CD14-positive monocyte (primary cell): ENCODE data around the gene FMO3. TPM values are rescaled to one million over a fixed set of nuclear protein-coding genes. Genes with fewer than 3 reads are reported as not detected.

ENCODE experiments used
- DNase-seq, 3 donors: peaks; one replicate each; pipeline ENCODE4 v3.0.0-alpha.2; 2011 to 2022
- H2AFZ ChIP-seq: 2 replicates; pipeline ENCODE4 v1.6.0; 2012; ENCODE audit warnings: mild to moderate bottlenecking, low read depth, low read length, inconsistent platforms; ENCODE audit not compliant: insufficient read depth, poor library complexity, severe bottlenecking
- H3K27ac ChIP-seq, 2 donors: 1 replicate in 1 of 2; 2 replicates in 1 of 2; pipeline ENCODE4 v1.5.1; 2012 to 2013; ENCODE audit warnings: low read length in 2 of 2, control low read depth in 1 of 2, inconsistent platforms in 1 of 2, low read depth in 1 of 2, mild to moderate bottlenecking in 1 of 2
- H3K27me3 ChIP-seq, 2 donors: one replicate each; pipeline versions ENCODE4 v1.6.0 to v1.6.1; 2011 to 2013; ENCODE audit warnings: low read length in 2 of 2; ENCODE audit not compliant: control insufficient read depth in 2 of 2, insufficient read depth in 2 of 2
- H3K36me3 ChIP-seq, 2 donors: replicated peaks in 1 of 2; 1 replicate in 1 of 2; 2 replicates in 1 of 2; pipeline versions ENCODE4 v1.5.1 to v1.6.1; 2012 to 2013; ENCODE audit warnings: low read length in 2 of 2, control low read depth in 1 of 2, inconsistent platforms in 1 of 2, mild to moderate bottlenecking in 1 of 2; ENCODE audit not compliant: insufficient read depth in 2 of 2, control insufficient read depth in 1 of 2
- H3K4me1 ChIP-seq, 2 donors: 1 replicate in 1 of 2; 2 replicates in 1 of 2; pipeline versions ENCODE4 v1.5.1 to v1.6.1; 2012 to 2013; ENCODE audit warnings: low read length in 2 of 2, control low read depth in 1 of 2, inconsistent platforms in 1 of 2, mild to moderate bottlenecking in 1 of 2, moderate library complexity in 1 of 2; ENCODE audit not compliant: insufficient read depth in 2 of 2, control insufficient read depth in 1 of 2
- H3K4me2 ChIP-seq: replicated peaks from 2 replicates; pipeline ENCODE3; 2012; ENCODE audit warnings: low read length, moderate library complexity, mild to moderate bottlenecking; ENCODE audit not compliant: poor library complexity, severe bottlenecking; ENCODE audit errors: extremely low read depth
- H3K4me3 ChIP-seq, 3 experiments: fragments of 200-600 bp in 1 of 3; sonication (generic) in 1 of 3; replicated peaks in 1 of 3; 1 replicate in 2 of 3; 2 replicates in 1 of 3; pipeline ENCODE4 v1.5.1; 2011 to 2013; ENCODE audit warnings: low read length in 3 of 3, mild to moderate bottlenecking in 3 of 3, control low read depth in 2 of 3, low read depth in 2 of 3, inconsistent platforms in 1 of 3, moderate library complexity in 1 of 3
- H3K79me2 ChIP-seq: 2 replicates; pipeline ENCODE4 v1.6.0; 2012; ENCODE audit warnings: mild to moderate bottlenecking, control low read depth, inconsistent platforms, low read length, moderate library complexity; ENCODE audit not compliant: insufficient read depth
- H3K9ac ChIP-seq: 2 replicates; pipeline ENCODE4 v1.6.0; 2017; ENCODE audit warnings: low read length, mild to moderate bottlenecking; ENCODE audit not compliant: insufficient read depth, poor library complexity, severe bottlenecking
- H3K9me3 ChIP-seq, 2 donors: replicated peaks in 1 of 2; 1 replicate in 1 of 2; 2 replicates in 1 of 2; pipeline versions ENCODE4 v1.5.1 to v1.6.1; 2012 to 2013; ENCODE audit warnings: low read length in 2 of 2, control low read depth in 1 of 2; ENCODE audit not compliant: control insufficient read depth in 1 of 2, insufficient read depth in 1 of 2
- H4K20me1 ChIP-seq: 2 replicates; pipeline ENCODE4 v1.6.0; 2012; ENCODE audit warnings: mild to moderate bottlenecking, low read length, control low read depth, moderate library complexity; ENCODE audit not compliant: insufficient read depth
- H3K27ac Mint-ChIP-seq, 7 donors: one replicate each; pipeline ENCODE4 v1.8.0; 2020; ENCODE audit warnings: mild to moderate bottlenecking in 7 of 7, mixed read lengths in 7 of 7, moderate library complexity in 6 of 7, inconsistent platforms in 2 of 7
- H3K27me3 Mint-ChIP-seq, 3 donors: one replicate each; pipeline ENCODE4 v1.8.0; 2021 to 2022; ENCODE audit warnings: low read depth in 3 of 3, mild to moderate bottlenecking in 3 of 3, mixed read lengths in 3 of 3, moderate library complexity in 3 of 3, inconsistent platforms in 1 of 3
- H3K36me3 Mint-ChIP-seq, 2 donors: one replicate each; pipeline ENCODE4 v1.8.0; 2020; ENCODE audit warnings: mixed read lengths in 2 of 2, inconsistent platforms in 1 of 2, mild to moderate bottlenecking in 1 of 2
- H3K4me1 Mint-ChIP-seq: one replicate; pipeline ENCODE4 v1.8.0; 2020; ENCODE audit warnings: mild to moderate bottlenecking, mixed read lengths
- H3K4me3 Mint-ChIP-seq, 2 donors: one replicate each; pipeline ENCODE4 v1.8.0; 2020; ENCODE audit warnings: mild to moderate bottlenecking in 2 of 2, mixed read lengths in 2 of 2, moderate library complexity in 1 of 2
- H3K9me3 Mint-ChIP-seq, 7 donors: one replicate each; pipeline ENCODE4 v1.8.0; 2020 to 2022; ENCODE audit warnings: mixed read lengths in 7 of 7, mild to moderate bottlenecking in 6 of 7, moderate library complexity in 6 of 7, inconsistent platforms in 2 of 7
- WGBS: methylation state at CpG from one replicate; pipeline ENCODE4 v1.1.5; 2013; ENCODE audit warnings: missing lambda C conversion rate; ENCODE audit not compliant: insufficient coverage; 5-methylcytosine and 5-hydroxymethylcytosine counted together
- intact Hi-C, 2 donors: fragments of 100-400 bp; cut with micrococcal nuclease; formaldehyde crosslinking; loops; one replicate each; pipeline versions ENCODE4 v1.15.0 to v1.15.1; 2023
- polyA minus RNA-seq: library from RNA; depleted of rRNA, polyadenylated mRNA; stranded (reverse); fragments of >200 nt; gene quantifications from 2 replicates; pipeline ENCODE4 v1.2.3, GENCODE V29; 2012
- polyA plus RNA-seq, 3 donors: library from polyadenylated mRNA; depleted of rRNA in 1 of 3; unstranded in 2 of 3; stranded (reverse) in 1 of 3; fragments of 300-500 nt in 2 of 3; fragments of >200 nt in 1 of 3; fragmentation: Illumina TruSeq in 2 of 3; gene quantifications; 1 replicate in 2 of 3; 2 replicates in 1 of 3; pipeline ENCODE4 v1.2.3, GENCODE V29; 2012 to 2021
- total RNA-seq, 12 experiments: library from RNA in 1 of 12; stranded (reverse) in 1 of 12; fragments of 120-200 nt in 1 of 12; gene quantifications; one replicate each; pipeline ENCODE4 v1.2.4 and lab custom pipeline; 2013 to 2026; ENCODE audit warnings: mixed read lengths in 6 of 12, inconsistent platforms in 1 of 12
- TF ChIP-seq, protein P1 (sequence below): fragments of 200-600 bp; IDR thresholded peaks from one replicate; pipeline ENCODE4 v1.8.0; 2022; ENCODE audit warnings: antibody characterized with exemption, mild to moderate bottlenecking

FMO3 gene
- not detected for total RNA-seq (2013)
- polyA plus RNA-seq (not detected), polyA minus RNA-seq (not detected in 2 replicates), total RNA-seq (lab: John Stamatoyannopoulos, UW) (0 to 1.1 (median 0) reads per million in 11 experiments)

DNA sequence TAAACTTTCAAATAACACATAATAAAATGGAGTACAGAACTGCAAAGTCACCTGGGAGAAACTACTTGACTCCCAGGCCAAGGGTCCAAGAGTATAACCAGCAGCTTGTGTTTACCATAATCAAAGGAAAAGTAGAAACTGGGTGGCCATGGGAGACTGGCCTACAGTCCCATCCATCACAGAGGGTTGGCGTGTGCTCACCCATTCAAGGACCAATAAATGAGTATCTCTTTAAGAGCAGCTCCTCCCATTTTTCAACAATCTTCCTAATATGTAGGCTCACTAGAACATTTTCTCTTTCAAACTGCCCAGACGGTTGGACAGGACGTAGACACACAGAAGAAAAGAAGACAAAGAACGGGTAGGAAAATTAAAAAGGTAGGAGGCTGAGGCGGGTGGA, at the start of gene FMO3:
TSS of gene FMO3 (plus strand) at position 302 of the 400 bp plus-strand sequence. CDS start 1,754 bp downstream, outside the sequence.
- no peaks in the 10 kb centered on the region for H3K4me1 ChIP-seq
- H3K27ac Mint-ChIP-seq = no peak within 1 kb of the TSS
- H3K27ac ChIP-seq = no peak within 1 kb of the TSS
- no peak within 1 kb of the TSS for H3K4me3 ChIP-seq
- no peaks in the 10 kb centered on the region for H3K27me3 ChIP-seq
- TF ChIP-seq, protein P1, sequence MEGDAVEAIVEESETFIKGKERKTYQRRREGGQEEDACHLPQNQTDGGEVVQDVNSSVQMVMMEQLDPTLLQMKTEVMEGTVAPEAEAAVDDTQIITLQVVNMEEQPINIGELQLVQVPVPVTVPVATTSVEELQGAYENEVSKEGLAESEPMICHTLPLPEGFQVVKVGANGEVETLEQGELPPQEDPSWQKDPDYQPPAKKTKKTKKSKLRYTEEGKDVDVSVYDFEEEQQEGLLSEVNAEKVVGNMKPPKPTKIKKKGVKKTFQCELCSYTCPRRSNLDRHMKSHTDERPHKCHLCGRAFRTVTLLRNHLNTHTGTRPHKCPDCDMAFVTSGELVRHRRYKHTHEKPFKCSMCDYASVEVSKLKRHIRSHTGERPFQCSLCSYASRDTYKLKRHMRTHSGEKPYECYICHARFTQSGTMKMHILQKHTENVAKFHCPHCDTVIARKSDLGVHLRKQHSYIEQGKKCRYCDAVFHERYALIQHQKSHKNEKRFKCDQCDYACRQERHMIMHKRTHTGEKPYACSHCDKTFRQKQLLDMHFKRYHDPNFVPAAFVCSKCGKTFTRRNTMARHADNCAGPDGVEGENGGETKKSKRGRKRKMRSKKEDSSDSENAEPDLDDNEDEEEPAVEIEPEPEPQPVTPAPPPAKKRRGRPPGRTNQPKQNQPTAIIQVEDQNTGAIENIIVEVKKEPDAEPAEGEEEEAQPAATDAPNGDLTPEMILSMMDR = no peak
- DNase-seq = no peak
- no peak within 1 kb of the TSS for H3K4me2 ChIP-seq
- H4K20me1 ChIP-seq = no peaks in the 10 kb centered on the region
- H3K27me3 Mint-ChIP-seq = peaks cover 0 to 5% (median 0%) of the 10 kb centered on the region in 3 donors
- H3K4me1 Mint-ChIP-seq = no peaks in the 10 kb centered on the region
- no peak within 1 kb of the TSS for H2AFZ ChIP-seq
- no peaks in the 10 kb centered on the region for H3K36me3 Mint-ChIP-seq
- H3K4me3 Mint-ChIP-seq = no peak within 1 kb of the TSS
- H3K79me2 ChIP-seq = no peaks in the 10 kb centered on the region
- peaks cover 0 to 4% (median 0%) of the 10 kb centered on the region in 7 donors for H3K9me3 Mint-ChIP-seq
- H3K9me3 ChIP-seq = no peaks in the 10 kb centered on the region
- no CpG with 5 or more reads among the region's 5 CpGs for WGBS
- intact Hi-C loops = no loop called here
- no peaks in the 10 kb centered on the region for H3K36me3 ChIP-seq
- no peak within 1 kb of the TSS for H3K9ac ChIP-seq

- Histone ChIP-seq H3K4me2 (no peak overlapping the region), H3K27ac (no peak overlapping the region), H3K4me1 (no peaks in the 10 kb centered on the region), H3K9me3 (peaks cover 21 to 29% of the 10 kb centered on the region in 2 donors), H3K9ac (no peak overlapping the region), H3K4me3 (no peak overlapping the region), H3K27me3 (no peaks in the 10 kb centered on the region), H4K20me1 (no peaks in the 10 kb centered on the region), H2AFZ (no peak overlapping the region), H3K36me3 (no peaks in the 10 kb centered on the region), H3K79me2 (no peaks in the 10 kb centered on the region)
- H3K36me3 Mint-ChIP-seq = no peaks in the 10 kb centered on the region
- no peak overlapping the region for H3K27ac Mint-ChIP-seq
- WGBS = 56% methylated on average over 2 of the region's 2 CpGs
- peaks cover 6 to 24% (median 13%) of the 10 kb centered on the region in 7 donors for H3K9me3 Mint-ChIP-seq
- no peak overlapping the region for H3K4me3 Mint-ChIP-seq
- H3K4me1 Mint-ChIP-seq = no peaks in the 10 kb centered on the region
- peaks cover 0 to 2% (median 0%) of the 10 kb centered on the region in 3 donors for H3K27me3 Mint-ChIP-seq
- intact Hi-C loops = no loop called here
- no peak for DNase-seq
- TF ChIP-seq, protein P1 = no peak
Measured at GRCh38 chr1:171048014-171048413, 42.7 kb upstream of the FMO3 start.
